Sciatic nerve (tissue), 2 donors: ENCODE data around the gene CGGBP1. TPM values are rescaled to one million over a fixed set of nuclear protein-coding genes. Genes with fewer than 3 reads are reported as not detected.
"Not testable (repeated sequence)": the region's sequence is repeated elsewhere in the genome, so short reads cannot be mapped to it uniquely, and the experiment has no call there.

ENCODE experiments used
- ATAC-seq: fragments of 200-7000 bp; cut with Tn5 transposase; one replicate; pipeline ENCODE4 v1.9.1; 2020; ENCODE audit warnings: mild to moderate bottlenecking, moderate library complexity
- DNase-seq: peaks from one replicate; pipeline ENCODE4 v3.0.0-alpha.2; 2020; ENCODE audit warnings: low spot score
- intact Hi-C: fragments of 100-400 bp; cut with DNase I; formaldehyde crosslinking; loops from one replicate; pipeline ENCODE4 v1.14.2; 2022
- total RNA-seq: library from RNA; stranded (reverse); fragmentation: NEBNext Ultra II Directional; extraction: Animal tissue kit (Norgen Biotek cat#: 25700); gene quantifications from one replicate; pipeline ENCODE4 v1.2.1, GENCODE V29; 2021
- donor health status: DM: no; HTN: no; CAD: no.
- donor health status: DM: no; HTN: no; CAD: no.

CGGBP1 gene
- total RNA-seq, 1 donor from 2014 or later: 69.2 TPM

- DNase-seq (no peak), ATAC-seq (no peak)
- intact Hi-C loops: no loop called here
Observed at GRCh38 chr3:88038566-88038965, 20.2 kb downstream of the CGGBP1 start.

GRCh38 chr3:88036221-88036620 lies 22.6 kb downstream of the CGGBP1 start:
- ATAC-seq: no peak
- DNase-seq: no peak
- intact Hi-C loops: no loop called here

- no peak for ATAC-seq
- DNase-seq: no peak
- intact Hi-C loops: loop anchor here (2.0 kb wide), 1 partner anchor 76 kb away; no protein-coding TSS in a partner anchor
Observed at GRCh38 chr3:88034491-88035275, 24.1 kb downstream of the CGGBP1 start.

GRCh38 chr3:88033808-88034207 lies 25.0 kb downstream of the CGGBP1 start:
- intact Hi-C loops: loop anchor here (2.0 kb wide), 1 partner anchor 77 kb away; no protein-coding TSS in a partner anchor
- DNase-seq (no peak), ATAC-seq (no peak)

- intact Hi-C loops: no loop called here
- ATAC-seq: no peak
- DNase-seq: no peak
Observed at GRCh38 chr3:88033079-88033478, 25.7 kb downstream of the CGGBP1 start.

- no peak for ATAC-seq
- DNase-seq: no peak
- intact Hi-C loops: no loop called here
Observed at GRCh38 chr3:88032245-88032644, 26.6 kb downstream of the CGGBP1 start.

GRCh38 chr3:88031642-88032077 lies 27.1 kb downstream of the CGGBP1 start:
- ATAC-seq: peak; percentile 73
- DNase-seq: no peak
- intact Hi-C loops: no loop called here

GRCh38 chr3:88030210-88030609 lies 28.6 kb downstream of the CGGBP1 start:
- intact Hi-C loops: no loop called here
- no peak for ATAC-seq
- no peak for DNase-seq

- ATAC-seq: no peak
- intact Hi-C loops: no loop called here
- DNase-seq: no peak
Observed at GRCh38 chr3:88028876-88029275, 29.9 kb downstream of the CGGBP1 start.

- DNase-seq: no peak
- no peak for ATAC-seq
- intact Hi-C loops: no loop called here
Observed at GRCh38 chr3:88025001-88025552, 33.7 kb downstream of the CGGBP1 start.

- intact Hi-C loops: no loop called here
- DNase-seq (no peak), ATAC-seq (no peak)
Observed at GRCh38 chr3:88019024-88019423, 39.8 kb downstream of the CGGBP1 start.

GRCh38 chr3:88015656-88016055 lies 43.1 kb downstream of the CGGBP1 start:
- ATAC-seq, DNase-seq, intact Hi-C loops: not testable (repeated sequence)

- intact Hi-C loops: no loop called here
- no peak for DNase-seq
- no peak for ATAC-seq
Observed at GRCh38 chr3:88013592-88013991, 45.2 kb downstream of the CGGBP1 start.

GRCh38 chr3:88010810-88011209 lies 48.0 kb downstream of the CGGBP1 start:
- no peak for DNase-seq
- intact Hi-C loops: no loop called here
- ATAC-seq: no peak

- intact Hi-C loops: no loop called here
- ATAC-seq (no peak), DNase-seq (no peak)
Observed at GRCh38 chr3:88009066-88009465, 49.7 kb downstream of the CGGBP1 start.

GRCh38 chr3:88005066-88005465 lies 53.7 kb downstream of the CGGBP1 start:
- intact Hi-C loops: no loop called here
- DNase-seq (no peak), ATAC-seq (peak; percentile 51)

- intact Hi-C loops: no loop called here
- ATAC-seq: no peak
Observed at GRCh38 chr3:88003115-88003755, 55.6 kb downstream of the CGGBP1 start.

GRCh38 chr3:88002448-88002847 lies 56.4 kb downstream of the CGGBP1 start:
- ATAC-seq (no peak), DNase-seq (no peak)
- intact Hi-C loops: no loop called here

More at GRCh38 chr3:88003115-88003755, 55.6 kb downstream of the CGGBP1 start:
- DNase-seq: no peak
